ENCODE data around the gene SCG5. TPM values are rescaled to one million over a fixed set of nuclear protein-coding genes. Genes with fewer than 3 reads are reported as not detected.
A peak's percentile ranks its signal among the peaks of the same experiment; 100 is the strongest.
"Not testable (repeated sequence)": the region's sequence is repeated elsewhere in the genome, so short reads cannot be mapped to it uniquely, and the experiment has no call there.

Gene SCG5
- 0.76 and 3.9 TPM in 2 replicates for total RNA-seq (2014; rRNA removed; shearing (Covaris generic))

- no peak for DNase-seq (ENCODE audit: low spot score)
Observed at GRCh38 chr15:32641517-32642059, at the start of gene SCG5. TSS of gene SCG5 (plus strand) at chr15:32641710. CDS start at chr15:32643593, 1,883 bp downstream.

GRCh38 chr15:32593151-32593550, 48.4 kb upstream of the SCG5 start, which contains the start of gene GOLGA8N:
TSS of gene GOLGA8N (plus strand) at chr15:32593456.
- not testable (repeated sequence) for DNase-seq (ENCODE audit: low spot score)

- not testable (repeated sequence) for DNase-seq (ENCODE audit: low spot score)
Observed at GRCh38 chr15:32609518-32609917, 32.0 kb upstream of the SCG5 start.

GRCh38 chr15:32610719-32611118, 30.8 kb upstream of the SCG5 start:
- DNase-seq (ENCODE audit: low spot score) = peak; percentile 45

- DNase-seq (ENCODE audit: low spot score) = not testable (repeated sequence)
Observed at GRCh38 chr15:32614712-32615050, 26.8 kb upstream of the SCG5 start.

GRCh38 chr15:32615051-32615870, 26.2 kb upstream of the SCG5 start, which contains the start of gene ARHGAP11A:
TSS of gene ARHGAP11A (plus strand) at chr15:32615504. CDS start at chr15:32616212, 708 bp downstream.
- peak; percentile 73 for DNase-seq (ENCODE audit: low spot score)

GRCh38 chr15:32615871-32616426, 25.6 kb upstream of the SCG5 start:
- not testable (repeated sequence) for DNase-seq (ENCODE audit: low spot score)

GRCh38 chr15:32636410-32636809, 5.1 kb upstream of the SCG5 start:
- DNase-seq (ENCODE audit: low spot score) = no peak

GRCh38 chr15:32636908-32637567, 4.5 kb upstream of the SCG5 start:
- DNase-seq (ENCODE audit: low spot score) = no peak

- no peak for DNase-seq (ENCODE audit: low spot score)
Observed at GRCh38 chr15:32637704-32638103, 3.8 kb upstream of the SCG5 start.

GRCh38 chr15:32642667-32643435, 1.3 kb downstream of the SCG5 start:
- no peak for DNase-seq (ENCODE audit: low spot score)

- no peak for DNase-seq (ENCODE audit: low spot score)
Observed at GRCh38 chr15:32643907-32644445, 2.5 kb downstream of the SCG5 start.

GRCh38 chr15:32646291-32646690, 4.8 kb downstream of the SCG5 start:
- no peak for DNase-seq (ENCODE audit: low spot score)

GRCh38 chr15:32649342-32649741, 7.8 kb downstream of the SCG5 start:
- peak; percentile 16 for DNase-seq (ENCODE audit: low spot score)

GRCh38 chr15:32651229-32651837, 9.8 kb downstream of the SCG5 start:
- peak; percentile 59 for DNase-seq (ENCODE audit: low spot score)

GRCh38 chr15:32652178-32652577, 10.7 kb downstream of the SCG5 start:
- DNase-seq (ENCODE audit: low spot score) = no peak

- peak; percentile 40 for DNase-seq (ENCODE audit: low spot score)
Observed at GRCh38 chr15:32656091-32656490, 14.6 kb downstream of the SCG5 start.

- DNase-seq (ENCODE audit: low spot score) = no peak
Observed at GRCh38 chr15:32656496-32656895, 15.0 kb downstream of the SCG5 start.

- no peak for DNase-seq (ENCODE audit: low spot score)
Observed at GRCh38 chr15:32657198-32657883, 15.8 kb downstream of the SCG5 start.

GRCh38 chr15:32657941-32658340, 16.4 kb downstream of the SCG5 start:
- no peak for DNase-seq (ENCODE audit: low spot score)

All from A172 (cell line).